Stomach (tissue), 4 donors: Measurements from ENCODE around the gene CXCR6.

Source experiments
- CTCF ChIP-seq, 7 experiments: fragments of 450-650 bp in 4 of 7; fragments of 200-600 bp in 3 of 7; sonication (generic) in 3 of 7; IDR thresholded peaks; one replicate each; pipeline ENCODE4 v1.5.1; 2016 to 2019; ENCODE audit warnings: antibody characterized with exemption in 7 of 7, control low read depth in 2 of 7, mild to moderate bottlenecking in 1 of 7
- POLR2A ChIP-seq, 4 donors: fragments of 450-650 bp; IDR thresholded peaks; one replicate each; pipeline ENCODE4 v1.6.1; 2016; ENCODE audit warnings: antibody characterized with exemption in 4 of 4, control low read depth in 2 of 4, mild to moderate bottlenecking in 1 of 4, moderate library complexity in 1 of 4
- POLR2AphosphoS5 ChIP-seq, 3 donors: sonication (generic); formaldehyde crosslinking; IDR thresholded peaks; one replicate each; pipeline ENCODE4 v1.6.1; 2016; ENCODE audit warnings: antibody characterized with exemption in 3 of 3

- no peak for TF ChIP-seq CTCF (IDR thresholded peaks at IDR 0.05)
- no peak for TF ChIP-seq POLR2A (IDR thresholded peaks at IDR 0.05)
- TF ChIP-seq POLR2AphosphoS5 (IDR thresholded peaks at IDR 0.05), result no peak
Measured at GRCh38 chr3:45990181-45990580, 46.9 kb downstream of the CXCR6 start.
